AG10803 (cell line): ENCODE results near the gene NRF1.

Experiments
- DNase-seq: peaks from one replicate; pipeline ENCODE4 v3.0.0; 2010; ENCODE audit warnings: low read depth
- H3K4me3 ChIP-seq: 2 replicates; pipeline ENCODE4 v1.5.1; 2011; ENCODE audit warnings: mild to moderate bottlenecking, low read length, control low read depth
- TF ChIP-seq, protein P1 (sequence below): conservative IDR thresholded peaks from 2 replicates; pipeline ENCODE4 v1.5.1; 2011; ENCODE audit warnings: mild to moderate bottlenecking, low read length, control low read depth, inconsistent platforms

The NRF1 gene

DNA sequence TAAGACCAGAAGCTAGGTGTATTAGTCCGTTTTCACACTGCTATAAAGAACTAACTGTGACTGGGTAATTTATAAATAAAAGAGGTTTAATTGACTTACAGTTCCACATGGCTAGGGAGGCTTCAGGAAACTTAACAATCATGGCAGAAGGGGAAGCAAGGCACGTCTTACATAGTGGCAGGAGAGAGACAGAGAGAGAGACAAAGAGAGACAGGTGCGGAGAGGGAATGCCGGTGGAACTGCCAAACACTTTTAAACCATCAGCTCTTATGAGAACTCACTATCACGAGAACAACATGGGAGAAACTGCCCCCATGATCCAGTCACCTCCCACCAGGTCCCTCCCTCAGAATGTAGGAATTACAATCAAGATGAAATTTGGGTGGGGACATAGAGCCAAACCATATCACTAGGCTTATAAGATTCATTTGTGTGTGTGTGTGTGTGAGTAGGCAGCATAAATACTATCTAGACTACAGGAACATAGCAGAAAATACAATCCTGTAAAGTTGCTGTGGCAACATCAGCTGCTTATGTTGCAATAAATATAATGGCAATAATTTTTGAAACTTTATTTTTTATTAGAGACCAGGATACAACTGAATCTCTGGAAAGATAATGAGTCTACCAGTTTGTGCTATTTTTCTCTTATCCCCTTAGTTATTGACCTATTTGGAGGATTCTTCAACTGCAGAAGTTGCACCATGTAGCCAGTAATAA, 77.1 kb downstream of the NRF1 start:
- peak; percentile 8 for DNase-seq
- H3K4me3 ChIP-seq: no peak overlapping the region
- TF ChIP-seq, protein P1, sequence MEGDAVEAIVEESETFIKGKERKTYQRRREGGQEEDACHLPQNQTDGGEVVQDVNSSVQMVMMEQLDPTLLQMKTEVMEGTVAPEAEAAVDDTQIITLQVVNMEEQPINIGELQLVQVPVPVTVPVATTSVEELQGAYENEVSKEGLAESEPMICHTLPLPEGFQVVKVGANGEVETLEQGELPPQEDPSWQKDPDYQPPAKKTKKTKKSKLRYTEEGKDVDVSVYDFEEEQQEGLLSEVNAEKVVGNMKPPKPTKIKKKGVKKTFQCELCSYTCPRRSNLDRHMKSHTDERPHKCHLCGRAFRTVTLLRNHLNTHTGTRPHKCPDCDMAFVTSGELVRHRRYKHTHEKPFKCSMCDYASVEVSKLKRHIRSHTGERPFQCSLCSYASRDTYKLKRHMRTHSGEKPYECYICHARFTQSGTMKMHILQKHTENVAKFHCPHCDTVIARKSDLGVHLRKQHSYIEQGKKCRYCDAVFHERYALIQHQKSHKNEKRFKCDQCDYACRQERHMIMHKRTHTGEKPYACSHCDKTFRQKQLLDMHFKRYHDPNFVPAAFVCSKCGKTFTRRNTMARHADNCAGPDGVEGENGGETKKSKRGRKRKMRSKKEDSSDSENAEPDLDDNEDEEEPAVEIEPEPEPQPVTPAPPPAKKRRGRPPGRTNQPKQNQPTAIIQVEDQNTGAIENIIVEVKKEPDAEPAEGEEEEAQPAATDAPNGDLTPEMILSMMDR: no peak

GRCh38 chr7:129689995-129690581, 78.6 kb downstream of the NRF1 start:
- H3K4me3 ChIP-seq: no peak overlapping the region
- TF ChIP-seq, protein P1: no peak
- DNase-seq: no peak

- TF ChIP-seq, protein P1: no peak
- H3K4me3 ChIP-seq: no peak overlapping the region
- DNase-seq: no peak
Observed at GRCh38 chr7:129690701-129691100, 79.2 kb downstream of the NRF1 start.

GRCh38 chr7:129698516-129699418, 87.2 kb downstream of the NRF1 start:
- TF ChIP-seq, protein P1: no peak
- H3K4me3 ChIP-seq: no peak overlapping the region
- DNase-seq: no peak

DNA sequence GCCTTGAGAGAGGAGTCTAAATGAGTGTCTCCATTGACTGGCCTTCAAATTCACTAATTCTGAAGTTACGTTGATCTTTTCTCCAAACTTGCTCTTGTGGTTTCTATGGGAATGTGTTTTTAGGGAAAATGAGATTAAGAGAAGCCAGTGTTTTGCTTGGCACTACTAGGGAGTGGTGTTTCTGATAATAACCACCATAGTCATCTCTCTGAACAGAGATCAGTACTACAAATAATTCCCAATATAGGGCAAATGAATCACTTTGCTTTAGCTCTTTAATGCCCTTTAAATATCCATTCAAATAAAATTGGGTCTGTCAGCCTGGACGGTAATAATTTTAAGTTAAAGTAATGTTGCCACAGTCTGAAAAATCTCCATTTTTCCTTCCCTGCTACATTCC, 90.8 kb downstream of the NRF1 start:
- TF ChIP-seq, protein P1: no peak
- no peak overlapping the region for H3K4me3 ChIP-seq
- DNase-seq: no peak

DNA sequence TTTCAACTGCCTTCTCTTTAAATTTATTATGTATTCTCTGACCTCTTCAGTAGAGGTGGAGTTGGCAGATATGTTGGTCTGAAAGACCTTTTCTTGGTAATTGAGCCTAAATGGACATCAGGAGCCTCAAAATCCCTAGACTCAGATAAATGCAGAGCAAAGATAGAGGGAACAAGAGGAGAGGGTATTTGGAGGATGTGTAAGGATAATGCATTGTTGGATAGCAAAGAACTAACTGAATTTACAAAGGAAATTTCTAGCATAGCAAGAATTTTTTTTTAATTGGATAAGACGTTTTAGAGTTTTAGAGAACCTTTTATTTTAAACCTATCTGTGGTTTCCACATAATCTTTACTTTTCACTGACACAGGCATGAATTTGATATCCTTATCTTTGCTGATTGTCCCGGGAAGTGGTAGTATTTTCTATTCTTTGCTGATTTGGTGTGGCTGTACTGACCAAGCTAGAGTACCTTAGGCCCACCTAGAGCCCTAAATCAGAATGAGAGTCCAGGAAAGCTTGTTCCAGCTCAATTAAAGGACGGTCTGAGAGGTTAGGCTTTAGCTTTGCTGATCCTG, 91.3 kb downstream of the NRF1 start:
- no peak for DNase-seq
- TF ChIP-seq, protein P1: no peak
- no peak overlapping the region for H3K4me3 ChIP-seq
